GM06990 (cell line): ENCODE data around the gene VCAN.

Source experiments
- DNase-seq: peaks from one replicate; pipeline ENCODE4 v3.0.0-alpha.2; 2011; ENCODE audit not compliant: insufficient read length; ENCODE audit errors: extremely low read depth
- H3K27me3 ChIP-seq: replicated peaks from 2 replicates; pipeline ENCODE4 v1.6.0; 2011; ENCODE audit warnings: low read length; ENCODE audit not compliant: control insufficient read depth, insufficient read depth
- H3K36me3 ChIP-seq: 2 replicates; pipeline ENCODE4 v1.5.1; 2011; ENCODE audit warnings: low read length; ENCODE audit not compliant: control insufficient read depth, insufficient read depth
- H3K4me3 ChIP-seq: replicated peaks from 2 replicates; pipeline ENCODE4 v1.5.1; 2011; ENCODE audit warnings: low read depth, mild to moderate bottlenecking, control low read depth, low read length
- TF ChIP-seq, protein P1 (sequence below): IDR thresholded peaks from 2 replicates; pipeline ENCODE4 v1.5.1; 2011; ENCODE audit warnings: low read length, control low read depth, mild to moderate bottlenecking, inconsistent platforms; ENCODE audit not compliant: insufficient read depth, poor library complexity, severe bottlenecking

The VCAN gene

DNA sequence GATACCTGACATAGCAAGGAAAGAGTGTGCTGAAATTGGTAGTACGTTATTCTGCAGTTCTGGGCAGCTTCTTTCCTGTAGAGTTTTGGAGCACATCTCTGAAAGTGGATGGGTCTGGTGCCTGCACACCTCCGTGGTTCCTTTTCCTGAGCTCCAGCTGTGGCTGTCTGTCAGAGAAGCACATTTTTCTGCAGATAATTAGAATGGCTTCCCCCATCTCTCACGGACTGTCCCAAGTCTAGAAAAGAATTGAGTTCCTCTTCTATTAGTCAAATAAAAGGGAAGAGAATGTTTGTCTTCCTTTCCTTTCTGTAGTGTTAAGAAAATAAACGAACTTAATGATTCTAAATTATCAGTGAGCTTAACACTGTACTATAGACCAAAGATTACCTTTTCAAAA is 55.7 kb downstream of the VCAN start:
- TF ChIP-seq, protein P1, sequence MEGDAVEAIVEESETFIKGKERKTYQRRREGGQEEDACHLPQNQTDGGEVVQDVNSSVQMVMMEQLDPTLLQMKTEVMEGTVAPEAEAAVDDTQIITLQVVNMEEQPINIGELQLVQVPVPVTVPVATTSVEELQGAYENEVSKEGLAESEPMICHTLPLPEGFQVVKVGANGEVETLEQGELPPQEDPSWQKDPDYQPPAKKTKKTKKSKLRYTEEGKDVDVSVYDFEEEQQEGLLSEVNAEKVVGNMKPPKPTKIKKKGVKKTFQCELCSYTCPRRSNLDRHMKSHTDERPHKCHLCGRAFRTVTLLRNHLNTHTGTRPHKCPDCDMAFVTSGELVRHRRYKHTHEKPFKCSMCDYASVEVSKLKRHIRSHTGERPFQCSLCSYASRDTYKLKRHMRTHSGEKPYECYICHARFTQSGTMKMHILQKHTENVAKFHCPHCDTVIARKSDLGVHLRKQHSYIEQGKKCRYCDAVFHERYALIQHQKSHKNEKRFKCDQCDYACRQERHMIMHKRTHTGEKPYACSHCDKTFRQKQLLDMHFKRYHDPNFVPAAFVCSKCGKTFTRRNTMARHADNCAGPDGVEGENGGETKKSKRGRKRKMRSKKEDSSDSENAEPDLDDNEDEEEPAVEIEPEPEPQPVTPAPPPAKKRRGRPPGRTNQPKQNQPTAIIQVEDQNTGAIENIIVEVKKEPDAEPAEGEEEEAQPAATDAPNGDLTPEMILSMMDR, result no peak
- no peaks in the 10 kb centered on the region for H3K27me3 ChIP-seq
- no peak for DNase-seq
- no peaks in the 10 kb centered on the region for H3K36me3 ChIP-seq
- no peak overlapping the region for H3K4me3 ChIP-seq

GRCh38 chr5:83527722-83528438 is 56.3 kb downstream of the VCAN start:
- Histone ChIP-seq H3K4me3 (no peak overlapping the region), H3K36me3 (no peaks in the 10 kb centered on the region), H3K27me3 (no peaks in the 10 kb centered on the region)
- no peak for DNase-seq
- TF ChIP-seq, protein P1, result no peak

DNA sequence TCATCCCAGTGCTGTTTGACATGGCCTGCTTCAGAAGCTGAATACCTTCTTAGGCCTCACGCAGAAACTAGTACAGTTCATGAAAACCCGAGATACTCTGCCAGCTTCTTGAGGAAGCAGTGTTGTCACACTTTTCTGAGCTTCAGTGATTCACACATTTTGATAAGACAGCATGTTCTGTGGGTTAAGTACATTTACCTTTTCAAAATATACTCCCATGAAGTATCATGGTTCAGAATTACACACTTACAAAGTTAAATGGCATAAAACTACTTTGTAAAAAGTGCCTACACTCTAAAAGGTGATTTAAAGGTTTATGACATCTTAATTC is 56.9 kb downstream of the VCAN start:
- Histone ChIP-seq H3K4me3 (no peak overlapping the region), H3K36me3 (no peaks in the 10 kb centered on the region), H3K27me3 (no peaks in the 10 kb centered on the region)
- TF ChIP-seq, protein P1, result no peak
- DNase-seq, result no peak

DNA sequence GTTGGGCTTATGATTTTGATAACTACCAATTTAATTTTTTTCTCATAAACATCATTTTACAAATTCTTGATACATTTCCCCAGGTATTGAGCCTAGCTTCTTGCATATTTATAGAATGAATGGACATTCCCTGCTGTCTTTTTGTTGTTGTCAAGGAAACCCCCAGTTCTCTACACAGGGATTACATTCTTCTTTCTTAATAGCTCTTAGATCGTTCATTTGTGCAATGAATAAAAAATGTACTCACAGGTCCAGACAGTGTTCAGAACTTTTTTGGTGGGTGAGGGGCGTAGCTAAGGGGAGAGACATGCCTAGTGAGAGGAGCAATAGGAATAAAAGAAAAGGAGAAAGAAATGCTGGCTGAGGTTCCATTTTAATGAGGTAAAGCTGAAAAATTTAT is 58.6 kb downstream of the VCAN start:
- Histone ChIP-seq H3K27me3 (no peaks in the 10 kb centered on the region), H3K36me3 (no peaks in the 10 kb centered on the region), H3K4me3 (no peak overlapping the region)
- no peak for DNase-seq
- TF ChIP-seq, protein P1, result no peak

GRCh38 chr5:83531661-83532060 is 60.1 kb downstream of the VCAN start:
- H3K4me3 ChIP-seq, result no peak overlapping the region
- H3K27me3 ChIP-seq, result no peaks in the 10 kb centered on the region
- no peak for DNase-seq
- H3K36me3 ChIP-seq, result no peaks in the 10 kb centered on the region
- TF ChIP-seq, protein P1, result no peak

DNA sequence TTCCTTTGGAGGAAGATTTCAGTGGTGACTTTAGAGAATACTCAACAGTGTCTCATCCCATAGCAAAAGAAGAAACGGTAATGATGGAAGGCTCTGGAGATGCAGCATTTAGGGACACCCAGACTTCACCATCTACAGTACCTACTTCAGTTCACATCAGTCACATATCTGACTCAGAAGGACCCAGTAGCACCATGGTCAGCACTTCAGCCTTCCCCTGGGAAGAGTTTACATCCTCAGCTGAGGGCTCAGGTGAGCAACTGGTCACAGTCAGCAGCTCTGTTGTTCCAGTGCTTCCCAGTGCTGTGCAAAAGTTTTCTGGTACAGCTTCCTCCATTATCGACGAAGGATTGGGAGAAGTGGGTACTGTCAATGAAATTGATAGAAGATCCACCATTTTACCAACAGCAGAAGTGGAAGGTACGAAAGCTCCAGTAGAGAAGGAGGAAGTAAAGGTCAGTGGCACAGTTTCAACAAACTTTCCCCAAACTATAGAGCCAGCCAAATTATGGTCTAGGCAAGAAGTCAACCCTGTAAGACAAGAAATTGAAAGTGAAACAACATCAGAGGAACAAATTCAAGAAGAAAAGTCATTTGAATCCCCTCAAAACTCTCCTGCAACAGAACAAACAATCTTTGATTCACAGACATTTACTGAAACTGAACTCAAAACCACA is 67.4 kb downstream of the VCAN start:
- H3K4me3 ChIP-seq, result no peak overlapping the region
- no peak for DNase-seq
- no peaks in the 10 kb centered on the region for H3K27me3 ChIP-seq
- TF ChIP-seq, protein P1, result no peak
- H3K36me3 ChIP-seq, result no peaks in the 10 kb centered on the region
